GM08714 (cell line): ENCODE measurements around the gene OLIG3.

ENCODE experiments used
- H3K4me3 ChIP-seq: fragments of 200-500 bp; sonication (Bioruptor generic); 2 replicates; pipeline ENCODE4 v1.5.1; 2014; ENCODE audit warnings: mild to moderate bottlenecking, low read length, inconsistent platforms
- ZNF274 ChIP-seq: IDR thresholded peaks from 2 replicates; pipeline ENCODE4 v1.6.1; 2012; ENCODE audit warnings: mild to moderate bottlenecking, low read depth, low read length

The OLIG3 gene

DNA sequence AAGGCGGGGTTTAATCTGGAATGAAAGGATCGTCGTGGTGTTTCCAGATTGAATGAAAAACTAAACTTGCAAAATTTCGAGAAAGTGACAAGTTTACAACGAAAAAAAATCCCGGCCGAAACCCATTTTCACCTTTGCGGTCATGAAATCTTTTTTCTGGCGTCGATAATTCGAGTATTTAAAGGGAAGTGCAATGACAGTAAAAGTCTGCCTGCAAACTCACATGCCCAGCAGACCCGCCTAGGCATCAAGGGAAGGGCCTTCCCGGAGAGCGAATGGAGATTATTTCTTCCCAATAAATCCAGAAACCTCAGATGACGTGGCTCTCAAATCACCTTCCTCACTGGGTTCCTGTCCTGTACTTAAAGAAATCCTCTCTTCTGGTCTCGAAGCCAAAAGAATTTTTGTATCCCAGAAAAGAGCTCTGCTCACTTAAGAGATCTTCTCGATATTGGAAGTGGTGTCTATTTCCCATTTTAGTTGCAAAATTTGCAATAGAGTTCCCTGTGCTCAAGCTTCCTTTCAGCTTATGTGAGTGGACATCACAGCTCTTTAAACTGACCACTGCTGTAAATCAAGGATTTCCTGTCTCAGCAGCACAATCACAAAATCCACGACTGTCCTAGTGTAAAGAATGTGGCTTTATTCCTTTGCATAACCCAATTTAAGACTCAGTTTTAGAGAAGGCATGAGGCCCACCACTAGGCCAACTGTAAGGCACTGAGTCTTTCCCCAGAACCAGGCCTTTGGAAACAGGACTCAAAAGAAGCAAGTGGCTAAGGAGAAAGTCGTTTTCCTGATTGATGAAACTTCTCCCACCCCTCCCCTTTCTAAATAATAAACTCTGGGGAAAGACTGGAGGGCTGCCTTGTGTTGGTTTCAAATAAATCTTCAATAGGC, 3.9 kb downstream of the OLIG3 start:
- no peak overlapping the region for H3K4me3 ChIP-seq
- no peak for TF ChIP-seq ZNF274

DNA sequence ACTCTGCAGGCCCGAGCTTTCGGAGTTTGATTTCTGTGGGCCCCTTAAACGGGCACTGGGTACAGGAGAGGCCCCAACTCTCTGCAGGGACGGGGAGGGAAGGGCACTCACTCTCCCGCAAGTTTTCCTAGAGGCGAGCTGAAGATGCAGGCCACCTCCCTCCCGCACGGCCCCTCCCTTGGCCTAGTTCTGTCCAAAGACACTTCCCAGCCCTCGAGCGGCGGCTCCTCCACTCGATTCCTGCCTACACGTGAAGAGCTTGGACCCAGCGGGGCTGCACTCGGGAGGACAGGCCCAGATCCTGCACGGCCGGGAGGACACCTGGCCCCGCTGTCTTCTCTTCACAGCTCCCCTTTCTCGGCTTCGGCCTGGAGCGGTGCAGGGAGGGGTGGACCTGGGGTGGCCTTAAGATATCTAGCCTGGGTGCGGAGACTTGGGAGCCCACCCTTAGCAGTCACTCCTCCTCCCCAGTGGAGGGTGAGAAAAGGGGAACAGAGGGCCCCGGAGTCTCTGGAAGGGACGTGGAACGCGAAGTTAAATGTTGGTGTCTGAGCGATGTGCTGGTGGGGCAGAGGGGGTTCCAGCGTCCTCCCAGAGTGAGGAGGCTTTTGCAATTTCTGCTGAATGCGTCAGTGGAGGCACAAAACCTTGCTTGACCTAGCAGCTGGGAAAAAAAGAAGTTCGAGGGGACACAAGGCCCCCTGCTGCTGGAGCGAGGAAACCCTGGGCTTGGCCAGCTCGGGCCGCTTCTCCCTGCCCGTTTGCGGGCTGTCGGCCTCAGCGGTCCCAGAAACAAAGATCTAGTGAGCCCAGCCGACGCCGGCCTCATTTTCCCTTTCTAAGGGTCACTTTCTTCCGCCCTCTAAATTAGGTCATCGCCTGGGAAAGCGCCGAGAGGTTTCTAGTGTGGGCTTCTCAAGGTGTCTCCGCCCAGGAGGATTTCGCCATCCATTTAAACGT, 4.9 kb downstream of the OLIG3 start:
- H3K4me3 ChIP-seq = no peak overlapping the region
- no peak for TF ChIP-seq ZNF274

DNA sequence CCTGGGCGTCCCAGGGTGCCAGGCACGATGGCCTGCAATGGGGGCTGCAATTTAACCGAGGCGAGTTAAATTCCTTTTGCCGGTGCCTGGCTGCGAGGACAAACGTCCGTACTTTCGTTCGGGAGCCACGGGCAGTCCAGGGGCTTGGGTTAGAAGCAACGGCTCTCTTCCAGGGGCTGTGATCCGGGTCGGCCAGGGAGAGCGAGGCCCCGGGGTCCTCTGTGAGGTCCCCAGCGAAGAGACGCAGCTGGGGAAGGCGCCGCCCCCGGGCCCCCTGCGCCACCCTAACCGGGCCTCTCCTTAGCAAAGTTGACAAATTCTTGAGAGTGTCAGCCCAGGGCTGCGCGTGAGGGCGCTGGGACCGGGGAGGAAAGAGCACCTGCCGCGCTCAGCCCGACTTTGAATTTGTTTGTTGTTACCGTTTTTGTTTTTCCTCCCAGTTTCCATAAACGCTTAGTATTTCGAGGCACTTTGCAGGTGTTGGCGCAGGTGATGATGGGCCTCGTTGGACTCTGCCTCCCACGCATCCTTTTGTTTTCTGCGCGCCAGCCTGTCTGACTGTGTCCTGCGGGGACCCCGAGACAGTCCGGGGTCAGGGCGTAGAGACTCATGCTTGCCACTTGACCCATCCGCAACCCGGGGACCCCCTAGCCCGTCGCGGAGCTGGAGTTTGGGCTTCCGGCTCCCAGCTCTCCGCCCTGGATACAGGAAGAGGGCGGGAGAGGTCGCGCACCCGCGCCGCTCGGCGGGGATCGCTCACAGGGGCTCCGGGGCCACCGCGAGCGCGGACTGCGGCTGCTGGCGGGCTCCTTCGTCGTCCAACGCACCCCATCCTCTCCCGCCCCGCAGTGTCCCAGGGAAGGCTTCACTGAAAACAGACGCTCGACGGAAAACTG, 5.8 kb downstream of the OLIG3 start:
- no peak for TF ChIP-seq ZNF274
- no peak overlapping the region for H3K4me3 ChIP-seq

DNA sequence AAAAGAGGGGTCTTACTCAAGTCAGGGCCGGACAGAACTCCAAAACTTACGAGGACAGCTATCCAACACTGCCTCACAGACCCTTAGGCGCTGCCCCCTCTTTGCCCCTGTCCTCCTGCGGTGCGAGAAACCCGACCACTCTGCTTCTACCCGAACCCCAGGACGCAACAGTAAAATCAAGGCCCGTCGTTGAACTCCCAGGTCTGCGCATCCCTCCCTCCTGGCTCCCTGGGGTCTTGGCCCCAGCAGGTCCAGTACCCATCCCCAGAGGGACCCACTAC, 6.4 kb downstream of the OLIG3 start:
- no peak overlapping the region for H3K4me3 ChIP-seq
- no peak for TF ChIP-seq ZNF274

DNA sequence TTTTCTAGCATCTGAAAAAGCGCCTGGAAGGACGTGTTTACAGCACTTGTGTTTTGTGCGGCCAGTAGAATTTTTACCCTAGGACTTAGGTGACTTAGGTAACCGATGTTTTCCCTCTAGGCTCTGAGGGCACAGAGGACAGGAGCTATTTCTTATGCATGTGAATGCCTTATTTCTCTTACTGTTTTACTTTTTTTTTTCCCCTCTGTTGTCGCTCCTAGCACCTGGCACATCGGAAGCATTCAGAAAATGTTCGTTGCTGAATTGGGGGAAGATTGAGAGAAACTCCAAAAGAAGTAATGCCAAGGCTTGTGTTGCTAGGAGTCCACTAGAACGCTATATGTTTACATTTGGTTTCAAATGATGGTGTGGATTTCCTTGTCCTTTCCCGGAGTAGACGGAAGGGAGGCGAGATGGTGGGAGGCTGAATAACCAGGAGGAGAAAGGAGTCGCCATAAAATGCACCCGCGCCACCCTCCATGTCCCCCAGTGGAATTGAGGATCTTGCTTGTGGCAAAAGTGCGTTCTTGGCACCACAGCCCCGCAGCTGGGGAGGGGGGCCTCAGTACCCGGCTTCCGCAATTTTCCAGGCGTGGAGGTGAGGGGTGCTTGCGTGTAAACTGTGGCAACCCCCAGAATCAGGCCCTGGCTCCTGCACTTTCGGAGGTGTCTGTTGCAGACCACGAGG, 6.9 kb downstream of the OLIG3 start:
- no peak for TF ChIP-seq ZNF274
- H3K4me3 ChIP-seq = no peak overlapping the region

DNA sequence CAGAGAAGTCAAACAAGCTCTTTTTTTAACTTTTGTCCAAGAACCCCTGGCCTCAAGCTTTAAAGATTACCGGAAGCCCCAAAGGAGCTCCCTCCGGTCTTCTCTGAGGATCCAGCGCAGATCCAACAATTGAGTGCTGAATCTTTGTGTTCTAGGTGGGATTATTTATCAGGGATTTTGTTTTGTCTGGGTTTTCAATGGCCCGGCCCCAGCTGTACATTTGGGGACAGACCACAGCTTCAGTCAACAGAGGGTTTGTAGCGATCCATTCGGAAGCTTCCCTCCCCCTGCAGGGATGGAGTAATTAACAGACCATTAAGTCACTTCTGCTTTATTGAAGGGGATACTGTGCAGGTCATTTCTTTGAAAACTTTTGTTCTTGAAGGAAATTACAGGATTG, 7.8 kb downstream of the OLIG3 start:
- no peak overlapping the region for H3K4me3 ChIP-seq
- TF ChIP-seq ZNF274 = no peak

DNA sequence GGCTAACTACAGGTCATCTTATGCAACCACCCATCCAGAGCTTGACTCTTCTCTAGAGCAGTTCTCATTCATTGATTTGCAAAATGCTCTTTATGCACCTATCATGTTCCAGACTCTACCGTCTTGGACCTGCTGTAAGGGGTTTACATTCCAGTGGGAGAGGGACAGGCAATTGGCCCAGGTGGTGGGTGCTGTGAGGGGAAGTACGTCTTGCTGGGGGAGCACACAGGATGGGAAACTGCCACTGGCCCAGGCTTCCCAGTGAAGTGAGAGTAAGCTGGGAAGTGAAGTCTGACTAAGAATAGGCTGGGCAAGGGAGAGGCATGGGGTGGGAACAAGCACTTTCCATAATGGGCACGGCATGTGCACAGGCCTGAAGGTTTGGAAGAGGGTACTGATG, 13.8 kb downstream of the OLIG3 start:
- H3K4me3 ChIP-seq = no peak overlapping the region
- TF ChIP-seq ZNF274 = no peak

DNA sequence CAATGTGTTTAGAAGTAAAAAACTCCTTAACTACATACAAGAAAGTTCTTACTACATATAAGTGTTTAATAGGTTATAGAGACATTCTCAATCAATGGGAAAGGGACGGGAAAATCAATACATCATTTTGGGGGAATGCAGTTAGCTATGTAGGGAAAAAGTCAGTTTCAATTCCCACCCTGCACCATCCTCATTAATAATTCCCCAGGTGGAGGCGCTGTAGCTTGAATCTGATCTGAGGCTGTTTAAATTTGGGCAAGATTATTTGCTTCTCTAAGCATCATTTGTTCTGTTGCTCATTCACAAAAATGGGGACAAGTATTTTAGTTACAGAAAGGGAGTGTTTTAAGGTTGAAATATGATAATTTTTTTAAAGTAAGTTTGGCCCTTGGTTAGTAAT, 19.1 kb downstream of the OLIG3 start:
- no peak for TF ChIP-seq ZNF274
- no peak overlapping the region for H3K4me3 ChIP-seq

DNA sequence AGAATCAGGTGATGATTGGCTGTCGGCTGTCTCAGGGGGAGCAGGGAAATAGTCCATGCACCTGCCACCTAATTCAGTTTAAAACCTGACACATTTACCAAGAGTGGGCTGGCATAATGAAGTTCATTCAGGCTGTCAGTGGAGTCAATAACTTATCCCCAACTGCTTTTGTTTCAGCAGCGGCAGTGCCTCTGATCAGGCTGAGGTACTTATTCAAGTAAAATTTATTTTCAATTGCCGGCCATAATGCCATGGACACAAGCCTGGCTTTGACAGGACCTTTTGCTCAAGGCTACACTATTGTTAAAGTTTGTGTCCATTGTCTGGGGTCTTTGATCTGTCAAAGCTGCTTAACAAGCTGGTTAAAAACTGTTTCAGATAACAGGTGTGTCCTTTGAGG, 20.6 kb downstream of the OLIG3 start:
- no peak for TF ChIP-seq ZNF274
- no peak overlapping the region for H3K4me3 ChIP-seq

DNA sequence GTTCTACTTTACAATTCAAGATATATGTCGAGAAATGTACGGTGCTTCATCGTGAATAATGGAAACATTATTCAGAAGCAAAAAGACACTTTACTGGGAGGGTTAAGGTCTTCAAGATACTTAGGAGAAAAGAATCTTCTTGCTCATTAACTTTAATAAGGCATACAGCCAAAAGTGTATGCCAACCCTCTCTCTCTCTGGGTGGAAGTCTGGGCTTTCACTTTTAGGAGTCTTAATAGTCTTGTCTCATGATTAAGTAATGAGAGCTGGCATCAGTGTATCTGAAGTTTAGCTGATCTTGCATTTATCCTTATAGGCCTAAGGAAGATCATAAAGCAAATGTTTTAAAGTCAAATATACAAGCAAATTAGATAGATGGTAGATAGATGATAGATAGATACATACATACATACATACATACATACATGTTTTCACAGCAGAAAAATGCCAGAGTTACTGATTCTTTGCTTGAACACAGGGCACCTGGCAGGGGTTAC, 21.5 kb downstream of the OLIG3 start:
- TF ChIP-seq ZNF274 = no peak
- H3K4me3 ChIP-seq = no peak overlapping the region

DNA sequence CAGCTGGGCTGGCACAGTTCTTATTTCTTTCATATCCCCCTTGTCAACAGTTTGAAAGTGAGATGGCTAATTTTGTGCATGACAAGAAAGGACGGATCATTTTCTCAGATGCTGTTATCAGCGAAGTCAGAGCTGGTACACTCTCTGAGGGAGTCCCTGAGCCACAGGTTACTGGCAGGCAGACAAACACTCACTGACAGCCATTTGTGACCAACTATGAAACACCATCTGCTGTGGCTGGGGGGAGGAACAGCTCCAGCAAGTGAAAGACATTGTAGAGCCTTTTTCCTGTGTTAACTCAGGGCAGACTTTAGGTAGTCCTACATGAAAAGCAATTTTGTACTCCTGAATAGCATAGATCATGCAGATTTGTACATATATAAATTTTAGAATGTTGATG, 22.2 kb downstream of the OLIG3 start:
- no peak overlapping the region for H3K4me3 ChIP-seq
- TF ChIP-seq ZNF274 = no peak

DNA sequence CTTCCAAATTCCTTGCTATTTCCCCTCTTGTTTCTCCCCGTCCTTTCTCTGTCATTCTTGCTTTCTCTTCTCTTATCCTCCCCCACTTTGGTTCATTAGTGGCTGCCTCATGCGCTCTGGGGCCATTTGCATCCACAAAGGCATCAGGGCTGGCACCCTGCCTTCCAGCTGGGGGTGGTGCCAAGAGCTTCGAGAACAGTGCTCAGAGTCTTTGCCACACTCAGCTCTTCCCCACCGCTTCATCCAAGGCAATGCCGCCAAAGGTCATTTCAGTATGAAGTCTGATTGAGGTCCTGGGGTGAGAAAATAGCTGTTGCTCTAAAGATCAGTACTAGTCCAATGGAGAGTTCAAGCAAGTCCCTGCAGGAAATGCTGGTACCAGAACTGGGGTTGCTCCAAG, 22.7 kb downstream of the OLIG3 start:
- no peak for TF ChIP-seq ZNF274
- H3K4me3 ChIP-seq = no peak overlapping the region

DNA sequence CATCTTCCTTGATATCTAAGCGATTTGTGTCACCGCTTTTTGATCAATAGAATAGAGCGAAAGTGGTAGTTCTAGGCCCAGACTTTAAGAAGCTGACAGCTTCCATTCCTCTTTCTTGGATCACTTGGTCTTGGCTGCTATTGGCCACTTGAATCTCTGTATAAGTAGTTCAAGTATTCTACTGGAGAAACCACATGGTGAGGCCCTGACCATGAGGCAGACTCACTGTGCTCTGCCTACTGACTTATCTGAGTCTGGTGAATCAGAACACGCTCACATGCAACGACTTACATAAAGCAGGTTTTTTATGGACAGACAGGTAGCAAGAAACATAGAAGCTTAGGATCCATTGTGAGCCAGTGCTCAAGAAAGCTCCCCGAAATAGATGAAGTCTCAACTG, 27.0 kb downstream of the OLIG3 start:
- no peak for TF ChIP-seq ZNF274
- no peak overlapping the region for H3K4me3 ChIP-seq

DNA sequence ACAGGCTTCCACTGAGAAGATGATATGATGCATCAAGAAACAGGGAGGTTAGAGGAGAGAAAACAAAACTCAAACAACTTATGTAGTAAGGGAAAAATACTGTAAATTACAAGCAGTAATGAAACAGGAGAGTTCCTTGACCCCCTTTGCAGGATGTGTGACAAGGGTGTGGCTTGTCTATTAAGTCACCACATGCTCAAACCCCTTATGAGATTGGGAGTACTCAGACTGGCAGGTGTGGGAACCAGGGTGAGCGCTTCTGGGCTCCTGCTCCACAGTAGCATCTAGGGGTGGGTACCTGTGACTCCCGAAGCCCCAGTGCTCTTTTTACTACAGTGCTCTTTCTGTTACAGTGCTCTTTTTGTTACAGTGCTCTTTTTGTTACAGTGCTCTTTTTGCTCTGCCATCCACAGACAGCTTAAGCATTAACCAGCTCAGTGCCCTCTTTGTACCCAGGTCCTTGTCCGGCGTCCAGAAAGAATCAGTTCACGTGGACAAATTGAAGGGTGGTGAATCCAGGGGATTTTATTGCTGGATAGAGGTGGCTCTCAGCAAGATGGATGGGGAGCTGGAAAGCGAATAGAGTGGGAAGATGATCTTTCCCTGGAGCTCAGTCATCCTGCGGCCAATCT, 28.7 kb downstream of the OLIG3 start:
- TF ChIP-seq ZNF274 = no peak
- H3K4me3 ChIP-seq = no peak overlapping the region
